Keratinocyte (primary cell): ENCODE results near the gene GTF3C5. TPM values are rescaled to one million over a fixed set of nuclear protein-coding genes. Genes with fewer than 3 reads are reported as not detected.

Experiments used
- DNase-seq: peaks from one replicate; pipeline ENCODE4 v3.0.0-alpha.2; 2011; ENCODE audit warnings: low read depth, missing footprints, low spot score
- FAIRE-seq: peaks from 2 replicates; lab custom pipeline; 2011; peaks lifted over from hg19 to GRCh38; lab: Jason Lieb, UNC
- H2AFZ ChIP-seq: 2 replicates; pipeline ENCODE4 v1.6.0; 2012; ENCODE audit warnings: low read length, control low read depth, inconsistent platforms; ENCODE audit not compliant: control insufficient read depth
- H3K27ac ChIP-seq: 2 replicates; pipeline ENCODE4 v1.5.1; 2011; ENCODE audit warnings: low read length; ENCODE audit not compliant: control insufficient read depth, insufficient read depth
- H3K27me3 ChIP-seq: 3 replicates; pipeline ENCODE4 v1.6.0; 2011; ENCODE audit warnings: low read length; ENCODE audit not compliant: control insufficient read depth, insufficient read depth; ENCODE audit errors: extremely low read depth
- H3K36me3 ChIP-seq, 2 experiments: 2 replicates in 1 of 2; 3 replicates in 1 of 2; pipeline ENCODE4 v1.5.1; 2011; ENCODE audit warnings: low read length in 2 of 2, mild to moderate bottlenecking in 1 of 2; ENCODE audit not compliant: control insufficient read depth in 2 of 2, insufficient read depth in 2 of 2; ENCODE audit errors: extremely low read depth in 1 of 2
- H3K4me1 ChIP-seq: 3 replicates; pipeline ENCODE4 v1.5.1; 2011; ENCODE audit warnings: low read length; ENCODE audit not compliant: control insufficient read depth, insufficient read depth; ENCODE audit errors: extremely low read depth
- H3K4me2 ChIP-seq: 3 replicates; pipeline ENCODE4 v1.6.0; 2011; ENCODE audit warnings: low read depth, low read length; ENCODE audit not compliant: control insufficient read depth, insufficient read depth; ENCODE audit errors: extremely low read depth
- H3K4me3 ChIP-seq, 3 experiments: fragments of 200-600 bp in 1 of 3; sonication (generic) in 1 of 3; 2 replicates in 2 of 3; 3 replicates in 1 of 3; pipeline ENCODE4 v1.5.1; 2011 to 2016; ENCODE audit warnings: low read length in 3 of 3, mild to moderate bottlenecking in 3 of 3, control low read depth in 2 of 3, inconsistent platforms in 1 of 3, low read depth in 1 of 3, mixed read lengths in 1 of 3, mixed run types in 1 of 3, moderate library complexity in 1 of 3; ENCODE audit not compliant: control insufficient read depth in 2 of 3, insufficient read depth in 2 of 3; ENCODE audit errors: extremely low read depth in 1 of 3
- H3K79me2 ChIP-seq: 2 replicates; pipeline ENCODE4 v1.6.0; 2012; ENCODE audit warnings: low read length; ENCODE audit not compliant: control insufficient read depth, insufficient read depth
- H3K9ac ChIP-seq: 3 replicates; pipeline ENCODE4 v1.6.0; 2011; ENCODE audit warnings: low read length; ENCODE audit not compliant: control insufficient read depth, insufficient read depth; ENCODE audit errors: extremely low read depth
- H3K9me1 ChIP-seq: 3 replicates; pipeline ENCODE4 v1.6.0; 2011; ENCODE audit warnings: low read length; ENCODE audit not compliant: control insufficient read depth, insufficient read depth; ENCODE audit errors: extremely low read depth
- H3K9me3 ChIP-seq: 2 replicates; pipeline ENCODE4 v1.5.1; 2012; ENCODE audit warnings: low read depth, low read length; ENCODE audit not compliant: control insufficient read depth
- H4K20me1 ChIP-seq: 3 replicates; pipeline ENCODE4 v1.6.0; 2011; ENCODE audit warnings: low read length; ENCODE audit not compliant: control insufficient read depth, insufficient read depth; ENCODE audit errors: extremely low read depth
- CTCF ChIP-seq, 3 experiments: IDR thresholded peaks in 1 of 3; conservative IDR thresholded peaks in 1 of 3; optimal IDR thresholded peaks in 1 of 3; 2 replicates in 2 of 3; 3 replicates in 1 of 3; pipeline versions ENCODE3 to v1.5.1; 2011; ENCODE audit warnings: low read length in 3 of 3, mild to moderate bottlenecking in 3 of 3, moderate library complexity in 2 of 3, control low read depth in 1 of 3, inconsistent platforms in 1 of 3; ENCODE audit not compliant: insufficient read depth in 2 of 3; ENCODE audit errors: extremely low read depth in 1 of 3
- EZH2 ChIP-seq: IDR thresholded peaks from one replicate; pipeline ENCODE4 v1.6.1; 2012; ENCODE audit warnings: inconsistent platforms, mild to moderate bottlenecking, low read length, moderate library complexity
- dilution Hi-C: fragments of 300-500 bp; cut with MboI; formaldehyde crosslinking; loops from one replicate; pipeline ENCODE4 v1.7.0; 2020; ENCODE audit warnings: low sequenced_read_pairs; ENCODE audit not compliant: extremely low pct_ligation_motif_present
- polyA plus RNA-seq, 5 experiments: library from polyadenylated mRNA; depleted of rRNA in 3 of 5; stranded (reverse) in 3 of 5; stranded (forward) in 1 of 5; unstranded in 1 of 5; fragments of >200 nt; gene quantifications; 1 replicate in 1 of 5; 2 replicates in 3 of 5; 3 replicates in 1 of 5; pipeline versions ENCODE4 v1.2.1 to v1.2.3, GENCODE V29; 2011 to 2012; ENCODE audit warnings: missing spikeins in 2 of 5, low read depth in 1 of 5, low replicate concordance in 1 of 5

GTF3C5 gene
- polyA plus RNA-seq, 1 donor (not counting 4 experiments of a cell fraction or from before 2014, with no cell fraction given), result 37.2 TPM

- Histone ChIP-seq H3K4me3 (no peak overlapping the region), H3K4me2 (no peak overlapping the region), H3K79me2 (no peaks in the 10 kb centered on the region), H3K9me1 (peaks cover 3% of the 10 kb centered on the region), H3K27ac (no peak overlapping the region), H2AFZ (no peak overlapping the region), H4K20me1 (no peaks in the 10 kb centered on the region), H3K36me3 (peaks cover 11 to 28% of the 10 kb centered on the region in 2 experiments), H3K9ac (no peak overlapping the region), H3K4me1 (peaks cover 22% of the 10 kb centered on the region), H3K27me3 (no peaks in the 10 kb centered on the region), H3K9me3 (no peaks in the 10 kb centered on the region)
- no peak for DNase-seq
- dilution Hi-C loops, result no loop called here
- FAIRE-seq, result no peak
- TF ChIP-seq EZH2 (no peak), CTCF (optimal IDR thresholded peaks at IDR 0.05 in 1 of 3, IDR thresholded peaks at IDR 0.05 in 1 of 3, conservative IDR thresholded peaks at IDR 0.05 in 1 of 3; ENCODE audit: extremely low read depth in 1 of 3, insufficient read depth in 2 of 3, low read length in 3 of 3) (no peak)
Observed at GRCh38 chr9:133054966-133055365, 24.2 kb downstream of the GTF3C5 start.

- H3K9ac ChIP-seq, result no peak overlapping the region
- H3K9me1 ChIP-seq, result peaks cover 3% of the 10 kb centered on the region
- no peaks in the 10 kb centered on the region for H3K9me3 ChIP-seq
- H4K20me1 ChIP-seq, result no peaks in the 10 kb centered on the region
- no peak overlapping the region for H3K4me3 ChIP-seq
- DNase-seq (no peak), FAIRE-seq (no peak)
- no peak overlapping the region for H3K4me2 ChIP-seq
- H3K4me1 ChIP-seq, result peaks cover 27% of the 10 kb centered on the region
- H3K79me2 ChIP-seq, result no peaks in the 10 kb centered on the region
- dilution Hi-C loops, result no loop called here
- no peak overlapping the region for H3K27ac ChIP-seq
- peaks cover 8 to 23% of the 10 kb centered on the region in 2 experiments for H3K36me3 ChIP-seq
- no peak overlapping the region for H2AFZ ChIP-seq
- H3K27me3 ChIP-seq, result no peaks in the 10 kb centered on the region
- TF ChIP-seq EZH2 (no peak), CTCF (optimal IDR thresholded peaks at IDR 0.05 in 1 of 3, IDR thresholded peaks at IDR 0.05 in 1 of 3, conservative IDR thresholded peaks at IDR 0.05 in 1 of 3; ENCODE audit: extremely low read depth in 1 of 3, insufficient read depth in 2 of 3, low read length in 3 of 3) (no peak)
Observed at GRCh38 chr9:133055788-133056420, 25.1 kb downstream of the GTF3C5 start.
